GM12873 (cell line): ENCODE measurements around the gene ODAD4.

ENCODE experiments used
- TF ChIP-seq, protein P1 (sequence below): IDR thresholded peaks from 2 replicates; pipeline ENCODE4 v1.5.1; 2012; ENCODE audit warnings: low read depth, mild to moderate bottlenecking, moderate library complexity, low read length, control low read depth; ENCODE audit not compliant: insufficient read depth; ENCODE audit errors: missing control alignments

ODAD4 gene

GRCh38 chr17:41914358-41914766 is 16.1 kb upstream of the ODAD4 start:
- TF ChIP-seq, protein P1, sequence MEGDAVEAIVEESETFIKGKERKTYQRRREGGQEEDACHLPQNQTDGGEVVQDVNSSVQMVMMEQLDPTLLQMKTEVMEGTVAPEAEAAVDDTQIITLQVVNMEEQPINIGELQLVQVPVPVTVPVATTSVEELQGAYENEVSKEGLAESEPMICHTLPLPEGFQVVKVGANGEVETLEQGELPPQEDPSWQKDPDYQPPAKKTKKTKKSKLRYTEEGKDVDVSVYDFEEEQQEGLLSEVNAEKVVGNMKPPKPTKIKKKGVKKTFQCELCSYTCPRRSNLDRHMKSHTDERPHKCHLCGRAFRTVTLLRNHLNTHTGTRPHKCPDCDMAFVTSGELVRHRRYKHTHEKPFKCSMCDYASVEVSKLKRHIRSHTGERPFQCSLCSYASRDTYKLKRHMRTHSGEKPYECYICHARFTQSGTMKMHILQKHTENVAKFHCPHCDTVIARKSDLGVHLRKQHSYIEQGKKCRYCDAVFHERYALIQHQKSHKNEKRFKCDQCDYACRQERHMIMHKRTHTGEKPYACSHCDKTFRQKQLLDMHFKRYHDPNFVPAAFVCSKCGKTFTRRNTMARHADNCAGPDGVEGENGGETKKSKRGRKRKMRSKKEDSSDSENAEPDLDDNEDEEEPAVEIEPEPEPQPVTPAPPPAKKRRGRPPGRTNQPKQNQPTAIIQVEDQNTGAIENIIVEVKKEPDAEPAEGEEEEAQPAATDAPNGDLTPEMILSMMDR = no peak

GRCh38 chr17:41915020-41915419 is 15.4 kb upstream of the ODAD4 start:
- TF ChIP-seq, protein P1 = no peak

- TF ChIP-seq, protein P1 = no peak
Observed at GRCh38 chr17:41915566-41915965, 14.9 kb upstream of the ODAD4 start.

DNA sequence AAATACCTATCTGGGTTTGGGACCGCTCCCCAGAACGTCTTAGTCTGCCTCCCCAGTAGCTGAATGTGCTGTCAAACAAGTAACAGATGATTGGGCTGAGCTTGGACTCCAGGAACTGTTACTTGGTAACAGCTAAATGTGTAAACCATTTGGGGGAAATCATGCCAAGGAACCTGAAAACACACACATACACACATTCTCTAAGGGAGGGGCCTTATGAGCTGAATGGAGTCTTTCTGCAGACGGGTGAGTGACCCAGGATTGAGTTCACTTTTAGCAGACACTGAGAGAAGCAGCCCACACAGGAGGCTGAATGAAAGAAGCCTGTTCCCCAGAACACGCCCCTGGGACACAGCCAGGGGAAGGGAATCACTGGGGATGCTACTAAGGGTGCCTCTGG is 13.2 kb upstream of the ODAD4 start:
- TF ChIP-seq, protein P1 = no peak

DNA sequence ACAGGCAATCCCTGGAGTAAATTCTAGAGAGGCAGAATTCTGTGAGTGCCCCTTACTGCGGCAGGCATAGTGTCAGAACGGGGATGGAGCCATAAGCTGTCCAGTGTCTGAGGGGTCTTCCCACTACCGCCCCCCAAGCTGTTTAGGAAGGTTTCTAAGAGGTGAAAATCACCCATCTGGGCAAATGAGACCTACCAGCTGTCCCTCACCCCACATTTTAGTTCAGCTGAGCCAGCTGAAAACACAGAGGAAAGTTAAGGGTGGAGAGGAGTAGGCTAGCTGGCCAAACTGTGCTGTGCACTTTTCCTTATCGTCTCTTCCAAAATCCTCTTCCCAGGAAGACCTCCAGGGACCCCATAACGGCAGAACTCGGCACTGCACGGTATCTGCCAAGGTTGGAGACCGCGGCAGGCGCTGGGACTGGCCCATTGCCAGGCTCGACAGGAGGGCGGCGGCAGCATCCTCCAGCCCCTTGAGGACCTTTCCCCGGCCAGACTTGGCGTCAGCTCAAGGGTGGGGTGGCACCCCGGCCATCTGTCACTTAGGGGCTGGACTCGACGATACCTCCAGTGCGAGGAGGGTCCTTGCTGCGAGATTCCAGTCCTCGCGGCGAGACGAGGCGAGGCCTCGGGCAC is 12.6 kb upstream of the ODAD4 start:
- TF ChIP-seq, protein P1 = peak; percentile 4

DNA sequence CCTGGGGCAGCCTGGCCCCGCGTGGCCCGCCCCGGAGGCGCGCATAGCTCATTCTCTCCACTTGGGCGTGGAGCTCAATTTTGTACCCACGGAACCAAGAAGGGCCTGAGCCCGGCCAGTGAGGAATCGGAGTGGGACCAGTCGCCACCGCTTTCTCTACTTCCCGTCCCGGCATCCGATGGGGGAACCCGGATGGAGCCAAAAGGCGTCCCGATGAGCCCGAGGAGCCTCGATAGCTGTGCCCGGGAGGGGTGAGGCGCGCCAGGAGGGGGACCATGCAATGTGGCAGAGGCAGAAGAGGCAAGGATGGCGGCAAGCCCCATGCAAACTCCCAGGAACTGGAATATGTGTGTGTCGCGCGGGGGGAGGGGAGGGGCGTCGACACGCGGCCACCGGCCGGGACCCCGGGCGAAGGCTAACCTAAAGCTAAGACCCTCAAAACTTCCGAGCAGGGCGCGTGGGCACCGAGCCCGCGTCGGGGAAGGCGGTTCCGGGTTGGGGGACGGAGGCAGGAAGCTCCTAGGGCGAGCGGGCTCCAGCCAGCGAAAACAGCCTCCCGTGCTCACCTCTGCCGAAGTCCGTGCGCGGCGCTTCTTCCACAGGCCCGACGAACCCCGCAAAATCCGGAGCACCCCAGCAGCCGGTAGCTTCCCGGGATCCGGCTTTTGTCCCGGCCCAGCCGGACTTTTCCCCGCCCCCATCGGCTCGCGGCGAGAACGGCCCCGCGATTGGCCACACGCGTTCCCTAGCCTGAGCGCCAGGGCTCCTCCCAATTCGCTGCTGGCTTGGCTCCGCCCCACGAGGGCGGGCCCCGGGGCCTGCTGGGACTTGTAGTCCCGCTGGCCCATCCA is 11.9 kb upstream of the ODAD4 start, which contains the start of gene ACLY:
ACLY (minus strand) TSS at position 638 of the 851 bp plus-strand sequence. CDS start 5,078 bp downstream, outside the sequence.
- TF ChIP-seq, protein P1 = no peak

GRCh38 chr17:41919165-41919817 is 11.1 kb upstream of the ODAD4 start:
- TF ChIP-seq, protein P1 = no peak
